Calu3 (cell line): ENCODE results near the gene SLFN13. TPM values are rescaled to one million over a fixed set of nuclear protein-coding genes. Genes with fewer than 3 reads are reported as not detected.

Source experiments
- BruUV-seq: library from RNA; stranded (reverse); fragments of 400-500 nt; replicated peaks from 2 replicates; lab custom pipeline; 2021; lab: Mats Ljungman, UMichigan
- CTCF ChIA-PET: fragments of 300-600 bp; sonication (Branson Sonifier 250); formaldehyde crosslinking; loops from one replicate; lab custom pipeline; 2022; ENCODE audit warnings: antibody characterized with exemption; lab: Charles Lee
- DNase-seq: peaks from one replicate; pipeline ENCODE4 v3.0.0; 2022
- H3K27ac Mint-ChIP-seq: one replicate; pipeline ENCODE4 v1.8.0; 2022; ENCODE audit warnings: mixed read lengths; ENCODE audit not compliant: unreplicated experiment
- H3K27me3 Mint-ChIP-seq: one replicate; pipeline ENCODE4 v1.8.0; 2022; ENCODE audit warnings: mixed read lengths; ENCODE audit not compliant: unreplicated experiment
- H3K36me3 Mint-ChIP-seq: one replicate; pipeline ENCODE4 v1.8.0; 2022; ENCODE audit warnings: mild to moderate bottlenecking, moderate library complexity, mixed read lengths; ENCODE audit not compliant: insufficient read depth, unreplicated experiment
- H3K4me1 Mint-ChIP-seq: one replicate; pipeline ENCODE4 v1.8.0; 2022; ENCODE audit warnings: mild to moderate bottlenecking, low read depth, mixed read lengths; ENCODE audit not compliant: unreplicated experiment
- H3K4me3 Mint-ChIP-seq: one replicate; pipeline ENCODE4 v1.8.0; 2022; ENCODE audit warnings: mild to moderate bottlenecking, low read depth, moderate library complexity, mixed read lengths; ENCODE audit not compliant: unreplicated experiment
- H3K9me3 Mint-ChIP-seq: one replicate; pipeline ENCODE4 v1.8.0; 2022; ENCODE audit warnings: low read depth, mixed read lengths; ENCODE audit not compliant: unreplicated experiment
- intact Hi-C: fragments of 100-400 bp; cut with micrococcal nuclease; formaldehyde crosslinking; loops from one replicate; pipeline ENCODE4 v1.10.0; 2022; ENCODE audit not compliant: unreplicated experiment
- total RNA-seq: library from RNA; stranded (reverse); gene quantifications from 2 replicates; pipeline ENCODE4 v1.2.3, GENCODE V29; 2022
- TF ChIP-seq, protein P1 (sequence below): fragments of 200-600 bp; IDR thresholded peaks from one replicate; pipeline ENCODE4 v1.8.0; 2022; ENCODE audit warnings: antibody characterized with exemption; ENCODE audit not compliant: unreplicated experiment

SLFN13 gene
- total RNA-seq, 1 experiment from 2014 or later: 44.4 TPM

DNA sequence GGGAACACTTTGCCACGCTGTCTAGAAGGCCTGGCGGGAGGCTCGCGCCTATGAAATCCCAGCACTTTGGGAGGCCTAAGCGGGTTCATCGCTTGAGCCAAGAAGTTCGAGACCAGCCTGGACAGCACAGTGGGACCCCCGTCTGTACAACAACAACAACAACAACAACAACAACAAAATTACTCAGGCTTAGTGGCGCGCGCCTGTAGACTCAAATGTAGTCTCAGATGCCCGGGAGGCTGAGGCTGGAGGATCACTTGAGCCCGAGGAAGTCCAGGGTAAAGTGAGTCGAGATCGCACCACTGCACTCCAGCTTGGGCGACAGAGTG, 297 bp upstream of the SLFN13 start:
- intact Hi-C loops: loop anchor here (1.0 to 5.0 kb wide), 2 partner anchors 76 to 83 kb away; partner anchors contain the start of gene SLFN11
- peaks cover 12% of the 10 kb centered on the region for H3K4me1 Mint-ChIP-seq
- H3K27ac Mint-ChIP-seq: peak overlapping the region; percentile 77
- no peaks in the 10 kb centered on the region for H3K27me3 Mint-ChIP-seq
- peak overlapping the region; percentile 74 for H3K4me3 Mint-ChIP-seq
- BruUV-seq: no TSS peak
- DNase-seq: no peak
- peaks cover 15% of the 10 kb centered on the region for H3K36me3 Mint-ChIP-seq
- CTCF ChIA-PET: interaction anchor here (1.2 to 1.3 kb wide), 2 partner anchors 15 to 75 kb away, joined by 3 to 6 read pairs; partner anchors contain the start of gene SLFN11
- H3K9me3 Mint-ChIP-seq: no peaks in the 10 kb centered on the region
- TF ChIP-seq, protein P1, sequence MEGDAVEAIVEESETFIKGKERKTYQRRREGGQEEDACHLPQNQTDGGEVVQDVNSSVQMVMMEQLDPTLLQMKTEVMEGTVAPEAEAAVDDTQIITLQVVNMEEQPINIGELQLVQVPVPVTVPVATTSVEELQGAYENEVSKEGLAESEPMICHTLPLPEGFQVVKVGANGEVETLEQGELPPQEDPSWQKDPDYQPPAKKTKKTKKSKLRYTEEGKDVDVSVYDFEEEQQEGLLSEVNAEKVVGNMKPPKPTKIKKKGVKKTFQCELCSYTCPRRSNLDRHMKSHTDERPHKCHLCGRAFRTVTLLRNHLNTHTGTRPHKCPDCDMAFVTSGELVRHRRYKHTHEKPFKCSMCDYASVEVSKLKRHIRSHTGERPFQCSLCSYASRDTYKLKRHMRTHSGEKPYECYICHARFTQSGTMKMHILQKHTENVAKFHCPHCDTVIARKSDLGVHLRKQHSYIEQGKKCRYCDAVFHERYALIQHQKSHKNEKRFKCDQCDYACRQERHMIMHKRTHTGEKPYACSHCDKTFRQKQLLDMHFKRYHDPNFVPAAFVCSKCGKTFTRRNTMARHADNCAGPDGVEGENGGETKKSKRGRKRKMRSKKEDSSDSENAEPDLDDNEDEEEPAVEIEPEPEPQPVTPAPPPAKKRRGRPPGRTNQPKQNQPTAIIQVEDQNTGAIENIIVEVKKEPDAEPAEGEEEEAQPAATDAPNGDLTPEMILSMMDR: no peak

DNA sequence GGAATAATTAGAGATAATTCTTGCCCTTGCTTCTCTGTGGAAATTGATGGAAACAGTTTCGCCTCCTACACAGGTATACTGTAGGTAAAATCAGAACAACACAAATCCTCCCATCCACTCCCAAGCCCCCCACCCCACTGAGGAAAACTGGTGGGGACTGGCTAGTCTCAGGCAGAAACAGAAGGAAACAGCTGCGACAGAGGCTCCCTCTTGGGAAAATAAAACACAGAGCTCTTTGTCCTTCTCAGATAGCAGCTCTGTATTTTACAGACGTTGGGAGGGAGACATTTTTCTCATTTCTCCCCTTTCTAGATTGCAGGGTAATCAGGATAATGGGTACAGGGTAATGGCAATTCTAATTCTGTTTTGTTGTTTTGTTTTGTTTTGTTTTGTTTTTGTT, 1.1 kb downstream of the SLFN13 start:
- peaks cover 15% of the 10 kb centered on the region for H3K36me3 Mint-ChIP-seq

DNA sequence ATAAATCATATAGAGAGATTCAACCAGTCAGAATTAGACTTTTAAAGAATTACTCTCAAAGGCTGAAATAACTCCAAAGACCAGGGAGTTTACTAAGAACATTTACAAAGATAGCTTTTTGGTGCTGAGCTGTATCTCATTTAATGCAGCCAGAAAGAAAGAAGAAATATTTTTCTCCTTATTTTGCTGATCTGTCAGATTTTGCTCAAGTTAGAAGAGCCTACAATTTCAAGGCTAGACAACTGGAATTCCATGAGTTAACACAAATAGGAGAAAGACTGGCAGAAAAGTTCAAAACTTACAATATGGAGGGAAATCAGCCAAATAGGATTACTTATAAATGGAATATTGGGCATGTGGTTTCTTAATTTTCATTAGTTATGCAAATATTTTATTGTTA, 10.1 kb downstream of the SLFN13 start:
- CTCF ChIA-PET: no interaction called here
- no peaks in the 10 kb centered on the region for H3K27me3 Mint-ChIP-seq
- no peak overlapping the region for H3K4me3 Mint-ChIP-seq
- intact Hi-C loops: loop anchor here (10.0 kb wide), 1 partner anchor 124 kb away; no protein-coding TSS in a partner anchor
- TF ChIP-seq, protein P1: no peak
- H3K9me3 Mint-ChIP-seq: no peaks in the 10 kb centered on the region
- H3K27ac Mint-ChIP-seq: no peak overlapping the region
- peaks cover 2% of the 10 kb centered on the region for H3K36me3 Mint-ChIP-seq
- peaks cover 11% of the 10 kb centered on the region for H3K4me1 Mint-ChIP-seq
- no peak for DNase-seq
- BruUV-seq: no TSS peak

More for the DNA sequence above, 1.1 kb downstream of the SLFN13 start:
- Mint-ChIP-seq H3K9me3 (no peaks in the 10 kb centered on the region), H3K4me1 (peaks cover under 1% of the 10 kb centered on the region), H3K4me3 (peak overlapping the region; percentile 74), H3K27ac (peak overlapping the region; percentile 27), H3K27me3 (no peaks in the 10 kb centered on the region)
- CTCF ChIA-PET: interaction anchor here (0.8 to 1.4 kb wide), 5 partner anchors 18 to 190 kb away, joined by 3 to 4 read pairs (median 4); partner anchors contain the start of gene SLFN11
- DNase-seq: no peak
- no TSS peak for BruUV-seq
- intact Hi-C loops: loop anchor here (5.0 kb wide), 1 partner anchor 85 kb away; no protein-coding TSS in a partner anchor
- TF ChIP-seq, protein P1: no peak

GRCh38 chr17:35433075-35433894, 15.3 kb downstream of the SLFN13 start:
- H3K27ac Mint-ChIP-seq: no peak overlapping the region
- peaks cover 2% of the 10 kb centered on the region for H3K9me3 Mint-ChIP-seq
- CTCF ChIA-PET: interaction anchor here (0.6 to 1.1 kb wide), 3 partner anchors 15 to 191 kb away, joined by 3 to 6 read pairs (median 3); partner anchors contain the start of gene SLFN13
- peaks cover 25% of the 10 kb centered on the region for H3K4me1 Mint-ChIP-seq
- no peaks in the 10 kb centered on the region for H3K27me3 Mint-ChIP-seq
- peak; percentile 84 for DNase-seq
- no peak overlapping the region for H3K4me3 Mint-ChIP-seq
- no TSS peak for BruUV-seq
- peaks cover 3% of the 10 kb centered on the region for H3K36me3 Mint-ChIP-seq
- intact Hi-C loops: loop anchor here (10.0 kb wide), 1 partner anchor 118 kb away; no protein-coding TSS in a partner anchor
- TF ChIP-seq, protein P1: no peak
